ENCODE results near the gene WIPI1.
"Not testable (repeated sequence)": the region's sequence is repeated elsewhere in the genome, so short reads cannot be mapped to it uniquely, and the experiment has no call there.

The WIPI1 gene

GRCh38 chr17:68427575-68427974 is 29.7 kb downstream of the WIPI1 start:
- in situ Hi-C loops (cut with HindIII; ENCODE audit: low pct_ligation_motif_present, low pct_unique_long_range_greater_than_20kb, low sequenced_read_pairs): no loop called here

GRCh38 chr17:68425979-68426378 is 31.3 kb downstream of the WIPI1 start:
- no peak for DNase-seq
- in situ Hi-C loops (cut with HindIII; ENCODE audit: low pct_ligation_motif_present, low pct_unique_long_range_greater_than_20kb, low sequenced_read_pairs): no loop called here

More at GRCh38 chr17:68427575-68427974, 29.7 kb downstream of the WIPI1 start:
- no peak for DNase-seq

GRCh38 chr17:68424861-68425260 is 32.4 kb downstream of the WIPI1 start:
- in situ Hi-C loops (cut with HindIII; ENCODE audit: low pct_ligation_motif_present, low pct_unique_long_range_greater_than_20kb, low sequenced_read_pairs): no loop called here
- DNase-seq: no peak

GRCh38 chr17:68424203-68424602 is 33.1 kb downstream of the WIPI1 start:
- in situ Hi-C loops (cut with HindIII; ENCODE audit: low pct_ligation_motif_present, low pct_unique_long_range_greater_than_20kb, low sequenced_read_pairs): no loop called here
- no peak for DNase-seq

- in situ Hi-C loops (cut with HindIII; ENCODE audit: low pct_ligation_motif_present, low pct_unique_long_range_greater_than_20kb, low sequenced_read_pairs): no loop called here
- no peak for DNase-seq
Observed at GRCh38 chr17:68423251-68423650, 34.0 kb downstream of the WIPI1 start.

- DNase-seq: no peak
- in situ Hi-C loops (cut with HindIII; ENCODE audit: low pct_ligation_motif_present, low pct_unique_long_range_greater_than_20kb, low sequenced_read_pairs): no loop called here
Observed at GRCh38 chr17:68422821-68423220, 34.5 kb downstream of the WIPI1 start.

- in situ Hi-C loops (cut with HindIII; ENCODE audit: low pct_ligation_motif_present, low pct_unique_long_range_greater_than_20kb, low sequenced_read_pairs): no loop called here
- DNase-seq: no peak
Observed at GRCh38 chr17:68421486-68421885, 35.8 kb downstream of the WIPI1 start.

GRCh38 chr17:68420065-68420464 is 37.2 kb downstream of the WIPI1 start:
- in situ Hi-C loops (cut with HindIII; ENCODE audit: low pct_ligation_motif_present, low pct_unique_long_range_greater_than_20kb, low sequenced_read_pairs): no loop called here
- no peak for DNase-seq

- no peak for DNase-seq
- in situ Hi-C loops (cut with HindIII; ENCODE audit: low pct_ligation_motif_present, low pct_unique_long_range_greater_than_20kb, low sequenced_read_pairs): no loop called here
Observed at GRCh38 chr17:68418876-68419275, 38.4 kb downstream of the WIPI1 start.

GRCh38 chr17:68417317-68417716 is 40.0 kb downstream of the WIPI1 start:
- in situ Hi-C loops (cut with HindIII; ENCODE audit: low pct_ligation_motif_present, low pct_unique_long_range_greater_than_20kb, low sequenced_read_pairs): no loop called here
- DNase-seq: no peak

GRCh38 chr17:68414901-68415300 is 42.4 kb downstream of the WIPI1 start:
- DNase-seq; in situ Hi-C loops (cut with HindIII; ENCODE audit: low pct_ligation_motif_present, low pct_unique_long_range_greater_than_20kb, low sequenced_read_pairs): not testable (repeated sequence)

GRCh38 chr17:68413597-68414560 is 43.4 kb downstream of the WIPI1 start:
- in situ Hi-C loops (cut with HindIII; ENCODE audit: low pct_ligation_motif_present, low pct_unique_long_range_greater_than_20kb, low sequenced_read_pairs); DNase-seq: not testable (repeated sequence)

- DNase-seq; in situ Hi-C loops (cut with HindIII; ENCODE audit: low pct_ligation_motif_present, low pct_unique_long_range_greater_than_20kb, low sequenced_read_pairs): not testable (repeated sequence)
Observed at GRCh38 chr17:68407656-68408055, 49.6 kb downstream of the WIPI1 start.

- DNase-seq; in situ Hi-C loops (cut with HindIII; ENCODE audit: low pct_ligation_motif_present, low pct_unique_long_range_greater_than_20kb, low sequenced_read_pairs): not testable (repeated sequence)
Observed at GRCh38 chr17:68403837-68404236, 53.5 kb downstream of the WIPI1 start.

GRCh38 chr17:68403122-68403521 is 54.2 kb downstream of the WIPI1 start:
- in situ Hi-C loops (cut with HindIII; ENCODE audit: low pct_ligation_motif_present, low pct_unique_long_range_greater_than_20kb, low sequenced_read_pairs): no loop called here
- DNase-seq: no peak

- in situ Hi-C loops (cut with HindIII; ENCODE audit: low pct_ligation_motif_present, low pct_unique_long_range_greater_than_20kb, low sequenced_read_pairs): no loop called here
- DNase-seq: no peak
Observed at GRCh38 chr17:68401288-68401687, 56.0 kb downstream of the WIPI1 start.

- in situ Hi-C loops (cut with HindIII; ENCODE audit: low pct_ligation_motif_present, low pct_unique_long_range_greater_than_20kb, low sequenced_read_pairs): no loop called here
- no peak for DNase-seq
Observed at GRCh38 chr17:68400404-68400735, 56.9 kb downstream of the WIPI1 start.

GRCh38 chr17:68399638-68400403 is 57.5 kb downstream of the WIPI1 start:
- in situ Hi-C loops (cut with HindIII; ENCODE audit: low pct_ligation_motif_present, low pct_unique_long_range_greater_than_20kb, low sequenced_read_pairs): no loop called here
- no peak for DNase-seq

Measured in ACHN (cell line).